KMS-11 (cell line): ENCODE results near the gene SLC29A3.

ENCODE experiments used
- H2AFZ ChIP-seq: fragments of 200-600 bp; sonication (generic); 2 replicates; pipeline ENCODE4 v1.6.1; 2016; ENCODE audit warnings: antibody characterized with exemption, mixed run types, low read depth
- H3K27ac ChIP-seq: fragments of 200-600 bp; sonication (generic); 2 replicates; pipeline ENCODE4 v1.6.1; 2016; ENCODE audit warnings: mild to moderate bottlenecking, mixed run types
- H3K27me3 ChIP-seq: fragments of 200-600 bp; sonication (generic); 2 replicates; pipeline ENCODE4 v1.6.1; 2017; ENCODE audit warnings: mild to moderate bottlenecking, low read depth, mixed run types, moderate library complexity; ENCODE audit not compliant: insufficient read depth
- H3K36me3 ChIP-seq: fragments of 200-600 bp; sonication (generic); 2 replicates; pipeline ENCODE4 v1.6.1; 2017; ENCODE audit warnings: mild to moderate bottlenecking, mixed run types; ENCODE audit not compliant: insufficient read depth
- H3K4me1 ChIP-seq: fragments of 200-600 bp; sonication (generic); 2 replicates; pipeline ENCODE4 v1.6.1; 2016; ENCODE audit warnings: mild to moderate bottlenecking, low read depth, mixed run types; ENCODE audit not compliant: poor library complexity, severe bottlenecking
- H3K4me2 ChIP-seq: fragments of 200-600 bp; sonication (generic); 2 replicates; pipeline ENCODE4 v1.7.0; 2016; ENCODE audit warnings: mild to moderate bottlenecking, mixed run types
- H3K4me3 ChIP-seq: fragments of 200-600 bp; sonication (generic); IDR thresholded peaks from 2 replicates; pipeline ENCODE4 v1.6.1; 2017; ENCODE audit warnings: low read depth, low read length, mixed read lengths; ENCODE audit not compliant: insufficient read depth
- H3K79me2 ChIP-seq: fragments of 200-600 bp; sonication (generic); 2 replicates; pipeline ENCODE4 v1.6.1; 2016; ENCODE audit warnings: low read depth, mixed run types; ENCODE audit not compliant: insufficient read depth
- H3K9ac ChIP-seq: fragments of 200-600 bp; sonication (generic); 2 replicates; pipeline ENCODE4 v1.6.1; 2016; ENCODE audit warnings: mild to moderate bottlenecking, mixed run types
- H4K20me1 ChIP-seq: fragments of 200-600 bp; sonication (generic); 2 replicates; pipeline ENCODE4 v1.6.1; 2016; ENCODE audit warnings: mild to moderate bottlenecking, mixed run types; ENCODE audit not compliant: insufficient read depth
- CTCF ChIP-seq: fragments of 200-600 bp; sonication (generic); conservative IDR thresholded peaks from 2 replicates; pipeline ENCODE4 v1.6.1; 2017; ENCODE audit warnings: low read depth, mild to moderate bottlenecking, antibody characterized with exemption, low read length, moderate library complexity, mixed read lengths

SLC29A3 gene

GRCh38 chr10:71289421-71290130 lies 29.5 kb upstream of the SLC29A3 start:
- no peaks in the 10 kb centered on the region for H3K36me3 ChIP-seq
- no peaks in the 10 kb centered on the region for H3K79me2 ChIP-seq
- H2AFZ ChIP-seq, result no peak overlapping the region
- H3K27ac ChIP-seq, result no peak overlapping the region
- H3K4me3 ChIP-seq, result no peak overlapping the region
- no peak overlapping the region for H3K9ac ChIP-seq
- TF ChIP-seq CTCF, result no peak
- no peak overlapping the region for H3K4me2 ChIP-seq
- no peaks in the 10 kb centered on the region for H4K20me1 ChIP-seq
- H3K4me1 ChIP-seq, result no peaks in the 10 kb centered on the region
- H3K27me3 ChIP-seq, result peaks cover 60% of the 10 kb centered on the region; the same call in 1 of the 2 replicates

GRCh38 chr10:71290331-71290730 lies 28.7 kb upstream of the SLC29A3 start:
- Histone ChIP-seq H3K79me2 (no peaks in the 10 kb centered on the region), H3K4me2 (no peak overlapping the region), H4K20me1 (no peaks in the 10 kb centered on the region), H3K27me3 (peaks cover 60% of the 10 kb centered on the region; the same call in 1 of the 2 replicates), H3K27ac (no peak overlapping the region), H3K9ac (no peak overlapping the region), H3K4me3 (no peak overlapping the region), H3K4me1 (no peaks in the 10 kb centered on the region), H2AFZ (no peak overlapping the region), H3K36me3 (no peaks in the 10 kb centered on the region)
- TF ChIP-seq CTCF, result no peak

GRCh38 chr10:71290806-71291527 lies 28.1 kb upstream of the SLC29A3 start:
- Histone ChIP-seq H3K27me3 (peaks cover 61% of the 10 kb centered on the region; the same call in 1 of the 2 replicates), H3K79me2 (no peaks in the 10 kb centered on the region), H3K36me3 (no peaks in the 10 kb centered on the region), H3K9ac (no peak overlapping the region), H2AFZ (no peak overlapping the region), H4K20me1 (no peaks in the 10 kb centered on the region), H3K4me3 (no peak overlapping the region), H3K4me1 (no peaks in the 10 kb centered on the region), H3K4me2 (no peak overlapping the region), H3K27ac (no peak overlapping the region)
- TF ChIP-seq CTCF, result no peak

- Histone ChIP-seq H2AFZ (no peak overlapping the region), H3K4me2 (no peak overlapping the region), H3K4me3 (no peak overlapping the region), H3K36me3 (no peaks in the 10 kb centered on the region), H3K27ac (no peak overlapping the region), H4K20me1 (no peaks in the 10 kb centered on the region), H3K9ac (no peak overlapping the region), H3K27me3 (peaks cover 64% of the 10 kb centered on the region; the same call in 1 of the 2 replicates), H3K79me2 (no peaks in the 10 kb centered on the region), H3K4me1 (no peaks in the 10 kb centered on the region)
- no peak for TF ChIP-seq CTCF
These were observed 27.5 kb upstream of the SLC29A3 start for GRCh38 chr10:71291528-71291900.
